ENCODE data around the gene DHDDS.

The DHDDS gene

GRCh38 chr1:26518355-26518754 lies 86.2 kb downstream of the DHDDS start:
- Mint-ChIP-seq H3K36me3 (no peaks in the 10 kb centered on the region), H3K4me1 (ENCODE audit: low read depth) (no peaks in the 10 kb centered on the region), H3K27me3 (no peaks in the 10 kb centered on the region), H3K9me3 (ENCODE audit: low read depth) (no peaks in the 10 kb centered on the region), H3K27ac (no peak overlapping the region), H3K4me3 (no peak overlapping the region)

DNA sequence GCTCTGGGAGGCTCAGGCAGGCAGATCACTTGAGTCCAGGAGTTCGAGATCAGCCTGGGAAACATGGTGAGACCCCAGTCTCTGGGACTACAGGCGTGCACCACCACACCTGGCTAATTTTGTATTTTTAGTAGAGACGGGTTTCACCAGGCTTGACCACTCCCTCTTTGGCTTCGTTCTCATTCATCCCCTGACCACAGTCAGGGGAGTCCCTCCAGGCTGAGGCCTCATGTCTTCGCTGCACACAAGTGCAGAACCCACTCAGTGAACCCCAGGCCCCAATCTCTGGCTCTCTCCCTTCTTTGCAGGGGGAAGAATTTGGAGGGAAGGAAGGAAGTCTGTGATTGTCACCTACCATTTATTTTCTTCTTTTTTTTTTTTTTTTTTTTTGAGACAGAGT lies 88.2 kb downstream of the DHDDS start:
- Mint-ChIP-seq H3K27me3 (peaks cover 2% of the 10 kb centered on the region), H3K27ac (no peak overlapping the region), H3K4me1 (ENCODE audit: low read depth) (no peaks in the 10 kb centered on the region), H3K9me3 (ENCODE audit: low read depth) (no peaks in the 10 kb centered on the region), H3K36me3 (no peaks in the 10 kb centered on the region), H3K4me3 (no peak overlapping the region)
